ENCODE results near the gene DNAH9. TPM values are rescaled to one million over a fixed set of nuclear protein-coding genes. Genes with fewer than 3 reads are reported as not detected.

Gene DNAH9
- total and polyA plus RNA-seq, 2 of the 8 experiments (the other 6 are each of a cell fraction or from before 2014, with no cell fraction given): 0.21 to 0.86 TPM

DNA sequence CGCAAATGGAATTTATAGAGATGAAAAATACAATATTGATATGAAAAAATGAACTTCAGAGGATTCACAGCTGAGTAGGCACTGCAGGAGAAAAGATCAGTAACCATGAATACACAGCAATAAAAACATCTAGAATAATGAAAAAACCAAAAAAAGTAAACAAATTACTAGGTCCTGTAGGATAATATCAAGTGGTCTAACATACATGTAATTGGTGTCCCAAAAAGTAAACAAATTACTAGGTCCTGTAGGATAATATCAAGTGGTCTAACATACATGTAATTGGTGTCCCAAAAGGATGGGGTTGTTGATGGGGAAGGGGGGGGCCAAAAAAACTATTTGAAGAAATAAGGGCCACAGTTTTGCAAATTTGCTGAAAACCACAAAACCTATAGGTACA, 355.7 kb downstream of the DNAH9 start:
- Histone ChIP-seq H3K4me3 (ENCODE audit: extremely low read depth in 1 of 4, insufficient read depth in 2 of 4, low read depth in 3 of 4, low read length in 4 of 4) (no peak overlapping the region), H3K9me3 (ENCODE audit: insufficient read depth in 2 of 2, low read depth in 1 of 2, low read length in 1 of 2) (peaks cover 12 to 15% of the 10 kb centered on the region in 2 experiments), H3K4me1 (replicated peaks in 1 of 4; ENCODE audit: control insufficient read depth in 3 of 4, insufficient read depth in 4 of 4, low read length in 3 of 4) (no peaks in the 10 kb centered on the region), H4K8ac (ENCODE audit: extremely low read depth, insufficient read depth, low read length) (no peak overlapping the region), H3K4me2 (ENCODE audit: insufficient read depth in 1 of 2, low read depth in 2 of 2, low read length in 2 of 2) (no peak overlapping the region), H2BK20ac (ENCODE audit: low read length) (no peak overlapping the region), H2BK120ac (replicated peaks; ENCODE audit: low read depth, low read length) (no peak overlapping the region), H4K20me1 (replicated peaks in 1 of 2; ENCODE audit: control insufficient read depth in 1 of 2, insufficient read depth in 2 of 2, low read length in 2 of 2) (no peaks in the 10 kb centered on the region), H3K79me1 (ENCODE audit: low read depth, low read length) (no peaks in the 10 kb centered on the region), H3K23ac (ENCODE audit: insufficient read length) (no peak overlapping the region), H4K91ac (replicated peaks; ENCODE audit: insufficient read length, low read length) (no peak overlapping the region), H3K18ac (ENCODE audit: extremely low read depth, low read length) (no peak overlapping the region), H4K5ac (ENCODE audit: insufficient read length, low read depth, low read length) (no peak overlapping the region), H3K36me3 (ENCODE audit: control insufficient read depth in 2 of 4, insufficient read depth in 4 of 4, low read length in 3 of 4) (no peaks in the 10 kb centered on the region; a peak in 1 of 8 replicates), H2BK5ac (ENCODE audit: low read depth, low read length) (no peak overlapping the region), H3K4ac (replicated peaks; ENCODE audit: insufficient read length, low read depth, low read length) (no peak overlapping the region), H3K27me3 (replicated peaks in 1 of 4; ENCODE audit: control insufficient read depth in 3 of 4, extremely low read depth in 1 of 4, insufficient read depth in 3 of 4, low read length in 3 of 4) (no peaks in the 10 kb centered on the region), H3K23me2 (ENCODE audit: low read depth, low read length) (no peaks in the 10 kb centered on the region), H2AFZ (ENCODE audit: low read length) (no peak overlapping the region), H3K14ac (ENCODE audit: insufficient read length) (no peak overlapping the region), H2BK15ac (ENCODE audit: low read length) (no peak overlapping the region), H2BK12ac (ENCODE audit: low read depth, low read length) (no peak overlapping the region), H3K27ac (ENCODE audit: low read depth, low read length) (no peak overlapping the region), H3K79me2 (ENCODE audit: control insufficient read depth in 1 of 2, insufficient read depth in 2 of 2, low read length in 2 of 2) (no peaks in the 10 kb centered on the region), H3K9ac (replicated peaks in 1 of 4; ENCODE audit: extremely low read depth in 1 of 4, low read depth in 3 of 4, low read length in 3 of 4) (no peak overlapping the region), H2AK5ac (ENCODE audit: low read depth, low read length) (no peak overlapping the region), H3K56ac (replicated peaks; ENCODE audit: insufficient read length, low read depth, low read length) (no peak overlapping the region)
- ChIA-PET POLR2A (ENCODE audit: partially characterized antibody) (no interaction called here), CTCF (ENCODE audit: partially characterized antibody) (interaction anchor here (1.3 to 1.6 kb wide), 2 partner anchors 12 to 32 kb away, joined by 5 read pairs; no protein-coding TSS in a partner anchor)
- DNase-seq (ENCODE audit: low read depth in 1 of 2, low spot score in 2 of 2) (no peak), FAIRE-seq (no peak)
- WGBS, 2 experiments (ENCODE audit: extremely low coverage in 1 of 2, insufficient coverage in 1 of 2, insufficient read length in 1 of 2, insufficient replicate concordance in 2 of 2, low coverage in 1 of 2, low lambda C conversion rate in 2 of 2, missing lambda C conversion rate in 1 of 2): 84% methylated on average over 1 of the region's 1 CpG; no CpG with 5 or more reads in 1 of the 2 experiments
- TF ChIP-seq SP1 (IDR thresholded peaks at IDR 0.05; ENCODE audit: low read depth, low read length) (no peak), CREB1 (IDR thresholded peaks at IDR 0.05) (no peak), NRF1 (IDR thresholded peaks at IDR 0.05; ENCODE audit: low read depth, low read length) (no peak), EGR1 (IDR thresholded peaks at IDR 0.05; ENCODE audit: borderline replicate concordance, low read depth, low read length) (no peak), ATF2 (IDR thresholded peaks at IDR 0.05; ENCODE audit: low read length) (no peak), CTBP2 (IDR thresholded peaks at IDR 0.05; ENCODE audit: borderline replicate concordance, insufficient read depth, insufficient read length, low read length) (no peak), TAF7 (optimal IDR thresholded peaks at IDR 0.05; ENCODE audit: borderline replicate concordance, low read depth, low read length) (no peak), SP2 (IDR thresholded peaks at IDR 0.05; ENCODE audit: low read length) (no peak), GTF2F1 (IDR thresholded peaks at IDR 0.05; ENCODE audit: borderline replicate concordance, low read depth, low read length) (no peak), RXRA (IDR thresholded peaks at IDR 0.05; ENCODE audit: insufficient read depth, low read depth, low read length) (no peak), NANOG (IDR thresholded peaks at IDR 0.05; ENCODE audit: insufficient read depth, low read depth, low read length, poor library complexity, severe bottlenecking) (no peak), SIN3A (conservative IDR thresholded peaks at IDR 0.05 in 1 of 2, IDR thresholded peaks at IDR 0.05 in 1 of 2; ENCODE audit: low read depth in 1 of 2, low read length in 2 of 2) (no peak), HDAC6 (IDR thresholded peaks at IDR 0.05; ENCODE audit: low read depth, low read length) (no peak)

Measured in H1 (cell line).